ENCODE measurements around the gene KL. TPM values are rescaled to one million over a fixed set of nuclear protein-coding genes. Genes with fewer than 3 reads are reported as not detected.

Gene KL
- total RNA-seq, 1 experiment from 2014 or later, result 1.5 TPM

- peaks cover 36% of the 10 kb centered on the region for H3K4me1 ChIP-seq (ENCODE audit: insufficient read depth, low read length, poor library complexity, severe bottlenecking)
- no TSS peak for BruUV-seq (replicated peaks)
- H3K27ac ChIP-seq (ENCODE audit: low read depth, low read length, poor library complexity, severe bottlenecking), result no peak overlapping the region
- DNase-seq (ENCODE audit: low spot score), result no peak
- intact Hi-C loops (cut with micrococcal nuclease; ENCODE audit: unreplicated experiment), result no loop called here
- H3K4me3 ChIP-seq (ENCODE audit: low read depth, low read length, poor library complexity, severe bottlenecking), result no peak overlapping the region
- H3K9me3 ChIP-seq (ENCODE audit: low read depth, low read length, poor library complexity, severe bottlenecking), result no peaks in the 10 kb centered on the region
- TF ChIP-seq CTCF (conservative IDR thresholded peaks at IDR 0.05; ENCODE audit: low read depth, low read length), result no peak
- TF ChIP-seq EZH2 (IDR thresholded peaks at IDR 0.05; ENCODE audit: borderline replicate concordance, low read depth, low read length, poor library complexity, severe bottlenecking), result no peak
- peaks cover 93% of the 10 kb centered on the region for H3K36me3 ChIP-seq (ENCODE audit: insufficient read depth, low read length, poor library complexity, severe bottlenecking)
- CTCF ChIA-PET, result no interaction called here
- H3K27me3 ChIP-seq (replicated peaks; ENCODE audit: insufficient read depth, low read depth, low read length, poor library complexity), result no peaks in the 10 kb centered on the region
- POLR2A ChIA-PET (ENCODE audit: low non-redundant PET), result no interaction called here
Measured at GRCh38 chr13:33112766-33113165, 96.5 kb downstream of the KL start.

GRCh38 chr13:33114146-33114545 is 97.9 kb downstream of the KL start:
- no peak overlapping the region for H3K27ac ChIP-seq (ENCODE audit: low read depth, low read length, poor library complexity, severe bottlenecking)
- intact Hi-C loops (cut with micrococcal nuclease; ENCODE audit: unreplicated experiment), result no loop called here
- no TSS peak for BruUV-seq (replicated peaks)
- ChIA-PET POLR2A (ENCODE audit: low non-redundant PET) (no interaction called here), CTCF (no interaction called here)
- peaks cover 29% of the 10 kb centered on the region for H3K4me1 ChIP-seq (ENCODE audit: insufficient read depth, low read length, poor library complexity, severe bottlenecking)
- TF ChIP-seq EZH2 (IDR thresholded peaks at IDR 0.05; ENCODE audit: borderline replicate concordance, low read depth, low read length, poor library complexity, severe bottlenecking) (no peak), CTCF (conservative IDR thresholded peaks at IDR 0.05; ENCODE audit: low read depth, low read length) (no peak)
- no peak for DNase-seq (ENCODE audit: low spot score)
- peaks cover 93% of the 10 kb centered on the region for H3K36me3 ChIP-seq (ENCODE audit: insufficient read depth, low read length, poor library complexity, severe bottlenecking)
- H3K27me3 ChIP-seq (replicated peaks; ENCODE audit: insufficient read depth, low read depth, low read length, poor library complexity), result no peaks in the 10 kb centered on the region
- no peaks in the 10 kb centered on the region for H3K9me3 ChIP-seq (ENCODE audit: low read depth, low read length, poor library complexity, severe bottlenecking)
- no peak overlapping the region for H3K4me3 ChIP-seq (ENCODE audit: low read depth, low read length, poor library complexity, severe bottlenecking)

GRCh38 chr13:33115274-33115673 is 99.1 kb downstream of the KL start:
- H3K4me1 ChIP-seq (ENCODE audit: insufficient read depth, low read length, poor library complexity, severe bottlenecking), result peaks cover 29% of the 10 kb centered on the region
- no TSS peak for BruUV-seq (replicated peaks)
- H3K4me3 ChIP-seq (ENCODE audit: low read depth, low read length, poor library complexity, severe bottlenecking), result no peak overlapping the region
- no peaks in the 10 kb centered on the region for H3K27me3 ChIP-seq (replicated peaks; ENCODE audit: insufficient read depth, low read depth, low read length, poor library complexity)
- TF ChIP-seq EZH2 (IDR thresholded peaks at IDR 0.05; ENCODE audit: borderline replicate concordance, low read depth, low read length, poor library complexity, severe bottlenecking), result no peak
- no peaks in the 10 kb centered on the region for H3K9me3 ChIP-seq (ENCODE audit: low read depth, low read length, poor library complexity, severe bottlenecking)
- ChIA-PET CTCF (no interaction called here), POLR2A (ENCODE audit: low non-redundant PET) (no interaction called here)
- no peak overlapping the region for H3K27ac ChIP-seq (ENCODE audit: low read depth, low read length, poor library complexity, severe bottlenecking)
- DNase-seq (ENCODE audit: low spot score), result no peak
- peaks cover 97% of the 10 kb centered on the region for H3K36me3 ChIP-seq (ENCODE audit: insufficient read depth, low read length, poor library complexity, severe bottlenecking)
- intact Hi-C loops (cut with micrococcal nuclease; ENCODE audit: unreplicated experiment), result no loop called here

Data from A673 (cell line).